ENCODE results near the gene CNST.
"Not testable (repeated sequence)": the region's sequence is repeated elsewhere in the genome, so short reads cannot be mapped to it uniquely, and the experiment has no call there.

CNST gene

GRCh38 chr1:246711548-246712003 is 145.3 kb downstream of the CNST start:
- no peak overlapping the region for H3K9ac ChIP-seq (ENCODE audit: low read depth, low read length, poor library complexity, severe bottlenecking)
- TF ChIP-seq, protein P1, sequence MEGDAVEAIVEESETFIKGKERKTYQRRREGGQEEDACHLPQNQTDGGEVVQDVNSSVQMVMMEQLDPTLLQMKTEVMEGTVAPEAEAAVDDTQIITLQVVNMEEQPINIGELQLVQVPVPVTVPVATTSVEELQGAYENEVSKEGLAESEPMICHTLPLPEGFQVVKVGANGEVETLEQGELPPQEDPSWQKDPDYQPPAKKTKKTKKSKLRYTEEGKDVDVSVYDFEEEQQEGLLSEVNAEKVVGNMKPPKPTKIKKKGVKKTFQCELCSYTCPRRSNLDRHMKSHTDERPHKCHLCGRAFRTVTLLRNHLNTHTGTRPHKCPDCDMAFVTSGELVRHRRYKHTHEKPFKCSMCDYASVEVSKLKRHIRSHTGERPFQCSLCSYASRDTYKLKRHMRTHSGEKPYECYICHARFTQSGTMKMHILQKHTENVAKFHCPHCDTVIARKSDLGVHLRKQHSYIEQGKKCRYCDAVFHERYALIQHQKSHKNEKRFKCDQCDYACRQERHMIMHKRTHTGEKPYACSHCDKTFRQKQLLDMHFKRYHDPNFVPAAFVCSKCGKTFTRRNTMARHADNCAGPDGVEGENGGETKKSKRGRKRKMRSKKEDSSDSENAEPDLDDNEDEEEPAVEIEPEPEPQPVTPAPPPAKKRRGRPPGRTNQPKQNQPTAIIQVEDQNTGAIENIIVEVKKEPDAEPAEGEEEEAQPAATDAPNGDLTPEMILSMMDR (conservative IDR thresholded peaks at IDR 0.05; ENCODE audit: low read length) = no peak
- no peak for TF ChIP-seq EZH2phosphoT487 (IDR thresholded peaks at IDR 0.05; ENCODE audit: borderline replicate concordance)
- peaks cover 28% of the 10 kb centered on the region for H3K4me1 ChIP-seq (ENCODE audit: insufficient read depth, low read length, poor library complexity, severe bottlenecking)
- no peak overlapping the region for H2AFZ ChIP-seq (ENCODE audit: low read length)
- H3F3A ChIP-seq (ENCODE audit: low read depth) = no peaks in the 10 kb centered on the region
- H3K36me3 ChIP-seq (ENCODE audit: insufficient read depth, low read length) = no peaks in the 10 kb centered on the region
- H3K4me3 ChIP-seq (ENCODE audit: low read length, poor library complexity, severe bottlenecking) = no peak overlapping the region
- H3K9me3 ChIP-seq (ENCODE audit: insufficient read depth, low read depth, low read length) = no peaks in the 10 kb centered on the region
- H4K20me1 ChIP-seq (ENCODE audit: insufficient read depth, low read length, poor library complexity, severe bottlenecking) = no peaks in the 10 kb centered on the region
- H3K9me2 ChIP-seq (replicated peaks; ENCODE audit: low read depth, low read length) = no peaks in the 10 kb centered on the region
- H3K4me2 ChIP-seq (ENCODE audit: low read depth, low read length, poor library complexity, severe bottlenecking) = no peak overlapping the region
- no peaks in the 10 kb centered on the region for H3K27me3 ChIP-seq (ENCODE audit: insufficient read depth, low read length, poor library complexity, severe bottlenecking)
- no peaks in the 10 kb centered on the region for H3K79me2 ChIP-seq (ENCODE audit: insufficient read depth, low read length)

- H3K9me2 ChIP-seq (replicated peaks; ENCODE audit: low read depth, low read length); H3K9me3 ChIP-seq (ENCODE audit: insufficient read depth, low read depth, low read length); H3K79me2 ChIP-seq (ENCODE audit: insufficient read depth, low read length); H3K36me3 ChIP-seq (ENCODE audit: insufficient read depth, low read length); H3K9ac ChIP-seq (ENCODE audit: low read depth, low read length, poor library complexity, severe bottlenecking); H2AFZ ChIP-seq (ENCODE audit: low read length); H3F3A ChIP-seq (ENCODE audit: low read depth); H3K4me3 ChIP-seq (ENCODE audit: low read length, poor library complexity, severe bottlenecking); H4K20me1 ChIP-seq (ENCODE audit: insufficient read depth, low read length, poor library complexity, severe bottlenecking); H3K4me2 ChIP-seq (ENCODE audit: low read depth, low read length, poor library complexity, severe bottlenecking); H3K27me3 ChIP-seq (ENCODE audit: insufficient read depth, low read length, poor library complexity, severe bottlenecking): not testable (repeated sequence)
- H3K4me1 ChIP-seq (ENCODE audit: insufficient read depth, low read length, poor library complexity, severe bottlenecking) = peaks cover 25% of the 10 kb centered on the region
These were observed 146.2 kb downstream of the CNST start for GRCh38 chr1:246712428-246712827.

Measured in Loucy (cell line).